Hepatocyte (in vitro differentiated cells): ENCODE measurements around the gene FTCD.

Experiments used
- CTCF ChIP-seq: fragments of 200-600 bp; sonication (generic); IDR thresholded peaks from 2 replicates; pipeline ENCODE4 v1.5.1; 2016; ENCODE audit warnings: antibody characterized with exemption, mild to moderate bottlenecking; ENCODE audit not compliant: poor library complexity
- EZH2 ChIP-seq: fragments of 200-600 bp; sonication (generic); IDR thresholded peaks from 2 replicates; pipeline ENCODE4 v1.6.1; 2016; ENCODE audit warnings: antibody characterized with exemption, mild to moderate bottlenecking, borderline replicate concordance

GRCh38 chr21:46124926-46125845 lies 30.2 kb downstream of the FTCD start:
- no peak for TF ChIP-seq CTCF
- TF ChIP-seq EZH2: no peak
